ENCODE measurements around the gene MAPK10.

The MAPK10 gene

GRCh38 chr4:86354390-86354789 is 5.5 kb downstream of the MAPK10 start:
- H3K4me1 ChIP-seq (ENCODE audit: control insufficient read depth, insufficient read depth, low read length), result no peaks in the 10 kb centered on the region
- H3K9me3 ChIP-seq (ENCODE audit: control insufficient read depth, insufficient read depth, low read depth, low read length), result no peaks in the 10 kb centered on the region
- no peaks in the 10 kb centered on the region for H3K36me3 ChIP-seq (ENCODE audit: control insufficient read depth in 2 of 2, insufficient read depth in 1 of 2, low read length in 2 of 2)
- no peak overlapping the region for H3K4me3 ChIP-seq (ENCODE audit: low read depth, low read length)
- ChIA-PET CTCF (no interaction called here), POLR2A (no interaction called here)
- no peak overlapping the region for H3K27ac ChIP-seq (ENCODE audit: extremely low read depth, low read depth, low read length)
- TF ChIP-seq ZNF398 (tag by site-specific recombination; IDR thresholded peaks at IDR 0.05), result no peak
- no peak for TF ChIP-seq ZNF114 (tag by site-specific recombination; IDR thresholded peaks at IDR 0.05)
- TF ChIP-seq ZIC2 (tag by site-specific recombination; IDR thresholded peaks at IDR 0.05), result no peak
- TF ChIP-seq, protein P1, sequence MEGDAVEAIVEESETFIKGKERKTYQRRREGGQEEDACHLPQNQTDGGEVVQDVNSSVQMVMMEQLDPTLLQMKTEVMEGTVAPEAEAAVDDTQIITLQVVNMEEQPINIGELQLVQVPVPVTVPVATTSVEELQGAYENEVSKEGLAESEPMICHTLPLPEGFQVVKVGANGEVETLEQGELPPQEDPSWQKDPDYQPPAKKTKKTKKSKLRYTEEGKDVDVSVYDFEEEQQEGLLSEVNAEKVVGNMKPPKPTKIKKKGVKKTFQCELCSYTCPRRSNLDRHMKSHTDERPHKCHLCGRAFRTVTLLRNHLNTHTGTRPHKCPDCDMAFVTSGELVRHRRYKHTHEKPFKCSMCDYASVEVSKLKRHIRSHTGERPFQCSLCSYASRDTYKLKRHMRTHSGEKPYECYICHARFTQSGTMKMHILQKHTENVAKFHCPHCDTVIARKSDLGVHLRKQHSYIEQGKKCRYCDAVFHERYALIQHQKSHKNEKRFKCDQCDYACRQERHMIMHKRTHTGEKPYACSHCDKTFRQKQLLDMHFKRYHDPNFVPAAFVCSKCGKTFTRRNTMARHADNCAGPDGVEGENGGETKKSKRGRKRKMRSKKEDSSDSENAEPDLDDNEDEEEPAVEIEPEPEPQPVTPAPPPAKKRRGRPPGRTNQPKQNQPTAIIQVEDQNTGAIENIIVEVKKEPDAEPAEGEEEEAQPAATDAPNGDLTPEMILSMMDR (tag by site-specific recombination; IDR thresholded peaks at IDR 0.05), result no peak
- TF ChIP-seq ZNF596 (tag by site-specific recombination; IDR thresholded peaks at IDR 0.05), result no peak
- TF ChIP-seq, protein P2, sequence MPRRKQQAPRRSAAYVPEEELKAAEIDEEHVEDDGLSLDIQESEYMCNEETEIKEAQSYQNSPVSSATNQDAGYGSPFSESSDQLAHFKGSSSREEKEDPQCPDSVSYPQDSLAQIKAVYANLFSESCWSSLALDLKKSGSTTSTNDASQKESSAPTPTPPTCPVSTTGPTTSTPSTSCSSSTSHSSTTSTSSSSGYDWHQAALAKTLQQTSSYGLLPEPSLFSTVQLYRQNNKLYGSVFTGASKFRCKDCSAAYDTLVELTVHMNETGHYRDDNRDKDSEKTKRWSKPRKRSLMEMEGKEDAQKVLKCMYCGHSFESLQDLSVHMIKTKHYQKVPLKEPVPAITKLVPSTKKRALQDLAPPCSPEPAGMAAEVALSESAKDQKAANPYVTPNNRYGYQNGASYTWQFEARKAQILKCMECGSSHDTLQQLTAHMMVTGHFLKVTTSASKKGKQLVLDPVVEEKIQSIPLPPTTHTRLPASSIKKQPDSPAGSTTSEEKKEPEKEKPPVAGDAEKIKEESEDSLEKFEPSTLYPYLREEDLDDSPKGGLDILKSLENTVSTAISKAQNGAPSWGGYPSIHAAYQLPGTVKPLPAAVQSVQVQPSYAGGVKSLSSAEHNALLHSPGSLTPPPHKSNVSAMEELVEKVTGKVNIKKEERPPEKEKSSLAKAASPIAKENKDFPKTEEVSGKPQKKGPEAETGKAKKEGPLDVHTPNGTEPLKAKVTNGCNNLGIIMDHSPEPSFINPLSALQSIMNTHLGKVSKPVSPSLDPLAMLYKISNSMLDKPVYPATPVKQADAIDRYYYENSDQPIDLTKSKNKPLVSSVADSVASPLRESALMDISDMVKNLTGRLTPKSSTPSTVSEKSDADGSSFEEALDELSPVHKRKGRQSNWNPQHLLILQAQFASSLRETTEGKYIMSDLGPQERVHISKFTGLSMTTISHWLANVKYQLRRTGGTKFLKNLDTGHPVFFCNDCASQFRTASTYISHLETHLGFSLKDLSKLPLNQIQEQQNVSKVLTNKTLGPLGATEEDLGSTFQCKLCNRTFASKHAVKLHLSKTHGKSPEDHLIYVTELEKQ (tag by site-specific recombination; IDR thresholded peaks at IDR 0.05; ENCODE audit: borderline replicate concordance), result no peak
- no peak for TF ChIP-seq SP2 (tag by site-specific recombination; IDR thresholded peaks at IDR 0.05)
- no peak for TF ChIP-seq SP3 (tag by site-specific recombination; IDR thresholded peaks at IDR 0.05)
- TF ChIP-seq, protein P3, sequence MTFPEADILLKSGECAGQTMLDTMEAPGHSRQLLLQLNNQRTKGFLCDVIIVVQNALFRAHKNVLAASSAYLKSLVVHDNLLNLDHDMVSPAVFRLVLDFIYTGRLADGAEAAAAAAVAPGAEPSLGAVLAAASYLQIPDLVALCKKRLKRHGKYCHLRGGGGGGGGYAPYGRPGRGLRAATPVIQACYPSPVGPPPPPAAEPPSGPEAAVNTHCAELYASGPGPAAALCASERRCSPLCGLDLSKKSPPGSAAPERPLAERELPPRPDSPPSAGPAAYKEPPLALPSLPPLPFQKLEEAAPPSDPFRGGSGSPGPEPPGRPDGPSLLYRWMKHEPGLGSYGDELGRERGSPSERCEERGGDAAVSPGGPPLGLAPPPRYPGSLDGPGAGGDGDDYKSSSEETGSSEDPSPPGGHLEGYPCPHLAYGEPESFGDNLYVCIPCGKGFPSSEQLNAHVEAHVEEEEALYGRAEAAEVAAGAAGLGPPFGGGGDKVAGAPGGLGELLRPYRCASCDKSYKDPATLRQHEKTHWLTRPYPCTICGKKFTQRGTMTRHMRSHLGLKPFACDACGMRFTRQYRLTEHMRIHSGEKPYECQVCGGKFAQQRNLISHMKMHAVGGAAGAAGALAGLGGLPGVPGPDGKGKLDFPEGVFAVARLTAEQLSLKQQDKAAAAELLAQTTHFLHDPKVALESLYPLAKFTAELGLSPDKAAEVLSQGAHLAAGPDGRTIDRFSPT (tag by site-specific recombination; IDR thresholded peaks at IDR 0.05), result no peak
- TF ChIP-seq, protein P4, sequence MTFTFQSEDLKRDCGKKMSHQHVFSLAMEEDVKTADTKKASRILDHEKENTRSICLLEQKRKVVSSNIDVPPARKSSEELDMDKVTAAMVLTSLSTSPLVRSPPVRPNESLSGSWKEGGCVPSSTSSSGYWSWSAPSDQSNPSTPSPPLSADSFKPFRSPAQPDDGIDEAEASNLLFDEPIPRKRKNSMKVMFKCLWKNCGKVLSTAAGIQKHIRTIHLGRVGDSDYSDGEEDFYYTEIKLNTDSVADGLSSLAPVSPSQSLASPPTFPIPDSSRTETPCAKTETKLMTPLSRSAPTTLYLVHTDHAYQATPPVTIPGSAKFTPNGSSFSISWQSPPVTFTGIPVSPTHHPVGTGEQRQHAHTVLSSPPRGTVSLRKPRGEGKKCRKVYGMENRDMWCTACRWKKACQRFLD (tag by site-specific recombination; IDR thresholded peaks at IDR 0.05), result no peak
- TF ChIP-seq SALL2 (tag by site-specific recombination; IDR thresholded peaks at IDR 0.05; ENCODE audit: borderline replicate concordance), result no peak
- no peak for TF ChIP-seq ZNF16 (tag by site-specific recombination; IDR thresholded peaks at IDR 0.05; ENCODE audit: low read depth)
- TF ChIP-seq ZNF214 (tag by site-specific recombination; IDR thresholded peaks at IDR 0.05; ENCODE audit: borderline replicate concordance), result no peak
- TF ChIP-seq ZSCAN18 (tag by site-specific recombination; IDR thresholded peaks at IDR 0.05), result no peak

All from HEK293 (cell line).